H1 (cell line): ENCODE measurements around the gene YIF1B. TPM values are rescaled to one million over a fixed set of nuclear protein-coding genes. Genes with fewer than 3 reads are reported as not detected.

ENCODE experiments used
- CTCF ChIA-PET: fragments of 300-600 bp; sonication (Branson Sonifier 250); formaldehyde crosslinking; loops from one replicate; lab custom pipeline; 2021; ENCODE audit not compliant: partially characterized antibody; lab: Charles Lee
- POLR2A ChIA-PET: fragments of 300-600 bp; sonication (Branson Sonifier 250); formaldehyde crosslinking; loops from one replicate; lab custom pipeline; 2021; ENCODE audit warnings: inconsistent platforms; ENCODE audit not compliant: partially characterized antibody; lab: Charles Lee
- DNase-seq, 2 experiments: peaks; one replicate each; pipeline versions ENCODE4 v3.0.0 to v3.0.0-alpha.2; 2010 to 2022; ENCODE audit warnings: low spot score in 2 of 2, low read depth in 1 of 2, mixed read lengths in 1 of 2
- FAIRE-seq: peaks from 2 replicates; lab custom pipeline; 2011; peaks lifted over from hg19 to GRCh38; lab: Jason Lieb, UNC
- H2AFZ ChIP-seq: 2 replicates; pipeline ENCODE4 v1.8.1; 2012; ENCODE audit warnings: low read length, inconsistent platforms
- H2AK5ac ChIP-seq: 2 replicates; pipeline ENCODE4 v1.6.1; 2013; ENCODE audit warnings: low read depth, low read length
- H2BK120ac ChIP-seq: replicated peaks from 2 replicates; pipeline ENCODE3; 2013; ENCODE audit warnings: low read depth, low read length, inconsistent platforms
- H2BK12ac ChIP-seq: 2 replicates; pipeline ENCODE4 v1.6.1; 2013; ENCODE audit warnings: low read depth, low read length
- H2BK15ac ChIP-seq: 2 replicates; pipeline ENCODE4 v1.6.1; 2013; ENCODE audit warnings: low read length
- H2BK20ac ChIP-seq: 2 replicates; pipeline ENCODE4 v1.6.1; 2013; ENCODE audit warnings: low read length
- H2BK5ac ChIP-seq: 2 replicates; pipeline ENCODE4 v1.6.1; 2013; ENCODE audit warnings: low read depth, low read length
- H3K14ac ChIP-seq: 2 replicates; pipeline ENCODE4 v1.6.1; 2013; ENCODE audit warnings: inconsistent platforms; ENCODE audit not compliant: insufficient read length
- H3K18ac ChIP-seq: 2 replicates; pipeline ENCODE4 v1.6.1; 2013; ENCODE audit warnings: low read length; ENCODE audit errors: extremely low read depth
- H3K23ac ChIP-seq: 2 replicates; pipeline ENCODE4 v1.6.1; 2013; ENCODE audit warnings: inconsistent platforms; ENCODE audit not compliant: insufficient read length
- H3K23me2 ChIP-seq: 2 replicates; pipeline ENCODE4 v1.6.1; 2013; ENCODE audit warnings: low read depth, low read length
- H3K27ac ChIP-seq: 2 replicates; pipeline ENCODE4 v1.6.1; 2011; ENCODE audit warnings: low read depth, low read length, inconsistent platforms
- H3K27me3 ChIP-seq, 4 experiments: replicated peaks in 1 of 4; 1 replicate in 1 of 4; 2 replicates in 3 of 4; pipeline versions ENCODE4 v1.6.1 to v1.8.1; 2011 to 2013; ENCODE audit warnings: low read length in 3 of 4, mild to moderate bottlenecking in 3 of 4, inconsistent platforms in 2 of 4, mixed read lengths in 2 of 4, moderate library complexity in 1 of 4; ENCODE audit not compliant: control insufficient read depth in 3 of 4, insufficient read depth in 3 of 4; ENCODE audit errors: extremely low read depth in 1 of 4
- H3K36me3 ChIP-seq, 4 experiments: 2 replicates each; pipeline versions ENCODE4 v1.6.1 to v1.8.1; 2011 to 2013; ENCODE audit warnings: mild to moderate bottlenecking in 4 of 4, low read length in 3 of 4, moderate library complexity in 2 of 4, control low read depth in 1 of 4, inconsistent platforms in 1 of 4; ENCODE audit not compliant: insufficient read depth in 4 of 4, control insufficient read depth in 2 of 4
- H3K4ac ChIP-seq: replicated peaks from 2 replicates; pipeline ENCODE3; 2013; ENCODE audit warnings: low read length, low read depth, mixed read lengths, inconsistent platforms; ENCODE audit not compliant: insufficient read length
- H3K4me1 ChIP-seq, 4 experiments: replicated peaks in 1 of 4; 1 replicate in 1 of 4; 2 replicates in 3 of 4; pipeline versions ENCODE4 v1.6.1 to v1.8.1; 2011 to 2013; ENCODE audit warnings: low read length in 3 of 4, inconsistent platforms in 2 of 4, mixed read lengths in 1 of 4; ENCODE audit not compliant: insufficient read depth in 4 of 4, control insufficient read depth in 3 of 4
- H3K4me2 ChIP-seq, 2 experiments: 2 replicates each; pipeline versions ENCODE4 v1.6.1 to v1.8.1; 2011 to 2013; ENCODE audit warnings: low read depth in 2 of 2, low read length in 2 of 2, control low read depth in 1 of 2, inconsistent platforms in 1 of 2, mild to moderate bottlenecking in 1 of 2; ENCODE audit not compliant: insufficient read depth in 1 of 2
- H3K4me3 ChIP-seq, 4 experiments: fragments of 200-600, 300-600 bp in 1 of 4; sonication (generic), shearing (Covaris generic), sonication (Bioruptor Twin) in 1 of 4; 2 replicates each; pipeline versions ENCODE4 v1.5.1 to v1.8.1; 2011 to 2016; ENCODE audit warnings: low read length in 4 of 4, low read depth in 3 of 4, control low read depth in 2 of 4, inconsistent platforms in 2 of 4, mild to moderate bottlenecking in 2 of 4, mixed read lengths in 1 of 4, moderate library complexity in 1 of 4; ENCODE audit not compliant: insufficient read depth in 2 of 4; ENCODE audit errors: extremely low read depth in 1 of 4
- H3K56ac ChIP-seq: replicated peaks from 2 replicates; pipeline ENCODE3; 2013; ENCODE audit warnings: low read depth, mild to moderate bottlenecking, mixed read lengths, low read length, inconsistent platforms; ENCODE audit not compliant: insufficient read length
- H3K79me1 ChIP-seq: 2 replicates; pipeline ENCODE4 v1.6.1; 2013; ENCODE audit warnings: low read depth, low read length, control low read depth
- H3K79me2 ChIP-seq, 2 experiments: 2 replicates each; pipeline versions ENCODE4 v1.6.1 to v1.8.1; 2012 to 2013; ENCODE audit warnings: low read length in 2 of 2, mild to moderate bottlenecking in 2 of 2, inconsistent platforms in 1 of 2; ENCODE audit not compliant: insufficient read depth in 2 of 2, control insufficient read depth in 1 of 2
- H3K9ac ChIP-seq, 4 experiments: replicated peaks in 1 of 4; 1 replicate in 1 of 4; 2 replicates in 3 of 4; pipeline versions ENCODE4 v1.6.1 to v1.8.1; 2011 to 2013; ENCODE audit warnings: low read depth in 3 of 4, low read length in 3 of 4, control low read depth in 2 of 4, mild to moderate bottlenecking in 2 of 4, moderate library complexity in 2 of 4, inconsistent platforms in 1 of 4; ENCODE audit errors: extremely low read depth in 1 of 4
- H3K9me3 ChIP-seq, 2 experiments: 2 replicates each; pipeline versions ENCODE4 v1.6.1 to v1.8.1; 2012 to 2013; ENCODE audit warnings: mild to moderate bottlenecking in 2 of 2, moderate library complexity in 2 of 2, control low read depth in 1 of 2, inconsistent platforms in 1 of 2, low read depth in 1 of 2, low read length in 1 of 2, mixed read lengths in 1 of 2; ENCODE audit not compliant: insufficient read depth in 2 of 2
- H4K20me1 ChIP-seq, 2 experiments: replicated peaks in 1 of 2; 2 replicates each; pipeline versions ENCODE3 to v1.8.1; 2011 to 2013; ENCODE audit warnings: inconsistent platforms in 2 of 2, low read length in 2 of 2, mild to moderate bottlenecking in 1 of 2; ENCODE audit not compliant: insufficient read depth in 2 of 2, control insufficient read depth in 1 of 2
- H4K5ac ChIP-seq: 2 replicates; pipeline ENCODE4 v1.6.1; 2013; ENCODE audit warnings: low read length, low read depth, mixed read lengths, inconsistent platforms; ENCODE audit not compliant: insufficient read length
- H4K8ac ChIP-seq: 2 replicates; pipeline ENCODE4 v1.8.0; 2013; ENCODE audit warnings: mild to moderate bottlenecking, moderate library complexity, low read length, inconsistent platforms; ENCODE audit not compliant: insufficient read depth; ENCODE audit errors: extremely low read depth
- H4K91ac ChIP-seq: replicated peaks from 2 replicates; pipeline ENCODE3; 2013; ENCODE audit warnings: low read length, mixed read lengths, inconsistent platforms; ENCODE audit not compliant: insufficient read length
- EP300 ChIP-seq, 2 experiments: IDR thresholded peaks; 1 replicate in 1 of 2; 2 replicates in 1 of 2; pipeline ENCODE4 v1.6.1; 2011 to 2012; ENCODE audit warnings: low read depth in 2 of 2, low read length in 2 of 2, mild to moderate bottlenecking in 2 of 2, borderline replicate concordance in 1 of 2, inconsistent platforms in 1 of 2, moderate library complexity in 1 of 2
- RXRA ChIP-seq: IDR thresholded peaks from 2 replicates; pipeline ENCODE4 v1.6.1; 2011; ENCODE audit warnings: low read depth, mild to moderate bottlenecking, low read length, moderate library complexity; ENCODE audit not compliant: insufficient read depth
- SIN3A ChIP-seq, 2 experiments: IDR thresholded peaks in 1 of 2; conservative IDR thresholded peaks in 1 of 2; 2 replicates each; pipeline ENCODE4 v1.6.1; 2011 to 2012; ENCODE audit warnings: low read length in 2 of 2, improper control_type of control experiment in 1 of 2, low read depth in 1 of 2, mild to moderate bottlenecking in 1 of 2
- SIX5 ChIP-seq: IDR thresholded peaks from 2 replicates; pipeline ENCODE4 v1.6.1; 2011; ENCODE audit warnings: mild to moderate bottlenecking, low read depth, low read length
- SP2 ChIP-seq: IDR thresholded peaks from 2 replicates; pipeline ENCODE4 v1.6.1; 2012; ENCODE audit warnings: mild to moderate bottlenecking, low read length, inconsistent platforms
- TBP ChIP-seq: IDR thresholded peaks from 2 replicates; pipeline ENCODE4 v1.6.1; 2011; ENCODE audit warnings: low read depth, low read length, improper control_type of control experiment
- WGBS, 2 experiments: shearing (Covaris generic) in 1 of 2; methylation state at CpG; one replicate each; pipeline versions ENCODE4 v1.1.6 to v1.1.7; 2013 to 2015; ENCODE audit warnings: low lambda C conversion rate in 2 of 2, mixed read lengths in 2 of 2, inconsistent platforms in 1 of 2, low coverage in 1 of 2, missing lambda C conversion rate in 1 of 2; ENCODE audit not compliant: insufficient replicate concordance in 2 of 2, insufficient coverage in 1 of 2, insufficient read length in 1 of 2; ENCODE audit errors: extremely low coverage in 1 of 2, missing lambda C conversion rate in 1 of 2; 5-methylcytosine and 5-hydroxymethylcytosine counted together
- polyA plus RNA-seq, 7 experiments: library from polyadenylated mRNA; depleted of rRNA in 3 of 7; stranded (reverse) in 5 of 7; unstranded in 2 of 7; fragments of >200 nt in 5 of 7; fragments of 200-250 nt in 2 of 7; gene quantifications; 1 replicate in 5 of 7; 2 replicates in 1 of 7; 4 replicates in 1 of 7; pipeline versions ENCODE4 v1.2.1 to v1.2.3, GENCODE V29; 2011 to 2013; ENCODE audit warnings: missing spikeins in 2 of 7, mixed read lengths in 2 of 7
- total RNA-seq: library from RNA; stranded (reverse); fragmentation: NEBNext Ultra II Directional; extraction: Animal tissue kit (Norgen Biotek cat#: 25700); gene quantifications from 2 replicates; pipeline ENCODE4 v1.2.1, GENCODE V29; 2021

Gene YIF1B
- total and polyA plus RNA-seq, 2 of the 8 experiments (the other 6 are each of a cell fraction or from before 2014, with no cell fraction given): 89.6 to 305 TPM

DNA sequence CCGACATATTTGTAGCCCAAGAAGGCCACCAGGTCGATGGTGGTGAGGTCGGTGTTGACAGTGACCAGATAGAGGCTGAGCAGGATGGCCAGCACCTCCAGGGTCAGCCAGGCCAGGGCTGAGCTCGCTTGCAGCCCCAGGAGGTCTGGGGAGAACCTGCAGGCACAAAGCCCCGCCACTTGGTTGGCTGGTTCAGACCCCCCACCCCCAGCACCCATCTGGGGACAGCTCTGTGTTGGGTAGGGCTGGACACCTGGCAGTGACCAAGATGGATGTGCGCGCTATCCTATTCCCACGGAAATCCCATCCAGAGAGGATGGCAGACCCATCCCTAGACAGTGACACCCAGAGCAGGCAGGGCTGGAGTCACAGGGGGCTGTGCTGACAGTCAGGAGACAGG lies 8.2 kb downstream of the YIF1B start:
- FAIRE-seq (no peak), DNase-seq (no peak)
- Histone ChIP-seq H3K36me3 (peaks cover 0 to 18% (median 9%) of the 10 kb centered on the region in 4 experiments; a peak in 5 of 8 replicates), H3K27me3 (no peaks in the 10 kb centered on the region; a peak in 1 of 7 replicates), H3K4me3 (no peak overlapping the region), H3K9ac (no peak overlapping the region), H2AK5ac (no peak overlapping the region), H2BK5ac (no peak overlapping the region), H2BK120ac (no peak overlapping the region), H4K91ac (no peak overlapping the region), H3K18ac (no peak overlapping the region), H4K20me1 (peaks cover 4 to 16% of the 10 kb centered on the region in 2 experiments), H3K56ac (no peak overlapping the region), H3K9me3 (no peaks in the 10 kb centered on the region), H3K79me1 (peaks cover 8% of the 10 kb centered on the region), H3K4ac (no peak overlapping the region), H3K4me2 (no peak overlapping the region), H4K5ac (no peak overlapping the region), H3K79me2 (peaks cover 0 to 14% of the 10 kb centered on the region in 2 experiments; a peak in 2 of 4 replicates), H2AFZ (no peak overlapping the region), H3K23me2 (peaks cover 12% of the 10 kb centered on the region; the same call in 1 of the 2 replicates), H2BK20ac (no peak overlapping the region), H2BK12ac (no peak overlapping the region), H4K8ac (no peak overlapping the region), H3K14ac (no peak overlapping the region), H3K27ac (no peak overlapping the region), H3K23ac (no peak overlapping the region), H3K4me1 (peaks cover 0 to 14% (median 4%) of the 10 kb centered on the region in 4 experiments; a peak in 4 of 7 replicates), H2BK15ac (no peak overlapping the region)
- WGBS, 2 experiments: 90% methylated on average over 8 of the region's 8 CpGs; no CpG with 5 or more reads in 1 of the 2 experiments
- ChIA-PET POLR2A (interaction anchor here (0.9 to 1.2 kb wide), 2 partner anchors 12 to 91 kb away, joined by 3 read pairs; partner anchors contain the start of gene KCNK6), CTCF (interaction anchor here (0.7 to 1.5 kb wide), 6 partner anchors 28 to 80 kb away, joined by 3 to 4 read pairs (median 4); partner anchors contain the start of gene CATSPERG)
- TF ChIP-seq RXRA (no peak), SIN3A (conservative IDR thresholded peaks at IDR 0.05 in 1 of 2, IDR thresholded peaks at IDR 0.05 in 1 of 2; ENCODE audit: low read depth in 1 of 2, low read length in 2 of 2) (no peak), SP2 (no peak), EP300 (IDR thresholded peaks at IDR 0.05; ENCODE audit: borderline replicate concordance in 1 of 2, low read depth in 2 of 2, low read length in 2 of 2) (no peak), SIX5 (no peak), TBP (no peak)
